ENCODE measurements around the gene PLEKHF1.

PLEKHF1 gene

GRCh38 chr19:29683009-29683408, 17.7 kb downstream of the PLEKHF1 start:
- DNase-seq (ENCODE audit: insufficient read length) = no peak
- no peak for FAIRE-seq
- TF ChIP-seq POLR2A (IDR thresholded peaks at IDR 0.05; ENCODE audit: low read depth, low read length) = no peak
- TF ChIP-seq TAF1 (IDR thresholded peaks at IDR 0.05; ENCODE audit: borderline replicate concordance, low read depth, low read length) = no peak
- TF ChIP-seq POLR2AphosphoS5 (IDR thresholded peaks at IDR 0.05; ENCODE audit: low read depth, low read length) = no peak

GRCh38 chr19:29685326-29685725, 20.1 kb downstream of the PLEKHF1 start:
- no peak for FAIRE-seq
- TF ChIP-seq POLR2AphosphoS5 (IDR thresholded peaks at IDR 0.05; ENCODE audit: low read depth, low read length) (no peak), POLR2A (IDR thresholded peaks at IDR 0.05; ENCODE audit: low read depth, low read length) (no peak), TAF1 (IDR thresholded peaks at IDR 0.05; ENCODE audit: borderline replicate concordance, low read depth, low read length) (no peak)

GRCh38 chr19:29686285-29686805, 21.1 kb downstream of the PLEKHF1 start:
- DNase-seq (ENCODE audit: insufficient read length) (no peak), FAIRE-seq (no peak)
- TF ChIP-seq POLR2AphosphoS5 (IDR thresholded peaks at IDR 0.05; ENCODE audit: low read depth, low read length) (no peak), POLR2A (IDR thresholded peaks at IDR 0.05; ENCODE audit: low read depth, low read length) (no peak), TAF1 (IDR thresholded peaks at IDR 0.05; ENCODE audit: borderline replicate concordance, low read depth, low read length) (no peak)

More at GRCh38 chr19:29685326-29685725, 20.1 kb downstream of the PLEKHF1 start:
- no peak for DNase-seq (ENCODE audit: insufficient read length)

GRCh38 chr19:29687244-29687896, 22.1 kb downstream of the PLEKHF1 start:
- TF ChIP-seq TAF1 (IDR thresholded peaks at IDR 0.05; ENCODE audit: borderline replicate concordance, low read depth, low read length) = no peak
- no peak for TF ChIP-seq POLR2A (IDR thresholded peaks at IDR 0.05; ENCODE audit: low read depth, low read length)
- no peak for TF ChIP-seq POLR2AphosphoS5 (IDR thresholded peaks at IDR 0.05; ENCODE audit: low read depth, low read length)
- FAIRE-seq (no peak), DNase-seq (ENCODE audit: insufficient read length) (no peak)

- TF ChIP-seq POLR2A (IDR thresholded peaks at IDR 0.05; ENCODE audit: low read depth, low read length) = no peak
- no peak for FAIRE-seq
- DNase-seq (ENCODE audit: insufficient read length) = no peak
These were observed 22.9 kb downstream of the PLEKHF1 start for GRCh38 chr19:29687897-29688728.

- FAIRE-seq (peak; percentile 62), DNase-seq (ENCODE audit: insufficient read length) (no peak)
- no peak for TF ChIP-seq POLR2AphosphoS5 (IDR thresholded peaks at IDR 0.05; ENCODE audit: low read depth, low read length)
- TF ChIP-seq POLR2A (IDR thresholded peaks at IDR 0.05; ENCODE audit: low read depth, low read length) = no peak
- no peak for TF ChIP-seq TAF1 (IDR thresholded peaks at IDR 0.05; ENCODE audit: borderline replicate concordance, low read depth, low read length)
These were observed 25.6 kb downstream of the PLEKHF1 start for GRCh38 chr19:29690842-29691241.

GRCh38 chr19:29694161-29694560, 28.9 kb downstream of the PLEKHF1 start:
- FAIRE-seq = no peak
- TF ChIP-seq TAF1 (IDR thresholded peaks at IDR 0.05; ENCODE audit: borderline replicate concordance, low read depth, low read length) (no peak), POLR2A (IDR thresholded peaks at IDR 0.05; ENCODE audit: low read depth, low read length) (no peak), POLR2AphosphoS5 (IDR thresholded peaks at IDR 0.05; ENCODE audit: low read depth, low read length) (no peak)
- no peak for DNase-seq (ENCODE audit: insufficient read length)

- TF ChIP-seq TAF1 (IDR thresholded peaks at IDR 0.05; ENCODE audit: borderline replicate concordance, low read depth, low read length) = no peak
- TF ChIP-seq POLR2AphosphoS5 (IDR thresholded peaks at IDR 0.05; ENCODE audit: low read depth, low read length) = no peak
- TF ChIP-seq POLR2A (IDR thresholded peaks at IDR 0.05; ENCODE audit: low read depth, low read length) = no peak
- DNase-seq (ENCODE audit: insufficient read length) (peak; percentile 80), FAIRE-seq (peak; percentile 94)
These were observed 29.7 kb downstream of the PLEKHF1 start for GRCh38 chr19:29694669-29695627.

- DNase-seq (ENCODE audit: insufficient read length) (no peak), FAIRE-seq (no peak)
- TF ChIP-seq POLR2A (IDR thresholded peaks at IDR 0.05; ENCODE audit: low read depth, low read length) (no peak), POLR2AphosphoS5 (IDR thresholded peaks at IDR 0.05; ENCODE audit: low read depth, low read length) (no peak), TAF1 (IDR thresholded peaks at IDR 0.05; ENCODE audit: borderline replicate concordance, low read depth, low read length) (no peak)
These were observed 30.7 kb downstream of the PLEKHF1 start for GRCh38 chr19:29695765-29696564.

- DNase-seq (ENCODE audit: insufficient read length) (no peak), FAIRE-seq (no peak)
- TF ChIP-seq POLR2AphosphoS5 (IDR thresholded peaks at IDR 0.05; ENCODE audit: low read depth, low read length) (no peak), POLR2A (IDR thresholded peaks at IDR 0.05; ENCODE audit: low read depth, low read length) (no peak), TAF1 (IDR thresholded peaks at IDR 0.05; ENCODE audit: borderline replicate concordance, low read depth, low read length) (no peak)
These were observed 31.2 kb downstream of the PLEKHF1 start for GRCh38 chr19:29696565-29696846.

Measured in GM12892 (cell line).